IPS-15b (cell line): ENCODE results near the gene PKLR.
A peak's percentile ranks its signal among the peaks of the same experiment; 100 is the strongest.

ENCODE experiments used
- H3K27me3 ChIP-seq: one replicate; pipeline ENCODE4 v1.6.1; 2013; ENCODE audit warnings: low read length; ENCODE audit not compliant: control insufficient read depth, insufficient read depth
- H3K36me3 ChIP-seq: one replicate; pipeline ENCODE4 v1.6.1; 2013; ENCODE audit warnings: low read length; ENCODE audit not compliant: control insufficient read depth, insufficient read depth
- H3K4me1 ChIP-seq: one replicate; pipeline ENCODE4 v1.6.1; 2013; ENCODE audit warnings: mild to moderate bottlenecking, low read length; ENCODE audit not compliant: control insufficient read depth, insufficient read depth
- H3K4me3 ChIP-seq: one replicate; pipeline ENCODE4 v1.5.1; 2013; ENCODE audit warnings: low read depth, low read length
- H3K9ac ChIP-seq: one replicate; pipeline ENCODE4 v1.6.1; 2013; ENCODE audit warnings: low read depth, mild to moderate bottlenecking, low read length
- H3K9me3 ChIP-seq: one replicate; pipeline ENCODE4 v1.6.1; 2013; ENCODE audit warnings: mild to moderate bottlenecking, low read length; ENCODE audit not compliant: control insufficient read depth, insufficient read depth

The PKLR gene

GRCh38 chr1:155324037-155324716 is 22.9 kb upstream of the PKLR start:
- H3K9ac ChIP-seq = peak overlapping the region; percentile 74
- peaks cover 16% of the 10 kb centered on the region for H3K4me1 ChIP-seq
- H3K4me3 ChIP-seq = peak overlapping the region; percentile 97
- peaks cover 12% of the 10 kb centered on the region for H3K27me3 ChIP-seq
- H3K36me3 ChIP-seq = peaks cover 14% of the 10 kb centered on the region
- H3K9me3 ChIP-seq = no peaks in the 10 kb centered on the region

- peak overlapping the region; percentile 97 for H3K4me3 ChIP-seq
- peaks cover 16% of the 10 kb centered on the region for H3K4me1 ChIP-seq
- peaks cover 14% of the 10 kb centered on the region for H3K36me3 ChIP-seq
- peaks cover 12% of the 10 kb centered on the region for H3K27me3 ChIP-seq
- H3K9me3 ChIP-seq = no peaks in the 10 kb centered on the region
- peak overlapping the region; percentile 74 for H3K9ac ChIP-seq
These were observed 22.4 kb upstream of the PKLR start for GRCh38 chr1:155323729-155324036.

GRCh38 chr1:155322953-155323728 is 21.9 kb upstream of the PKLR start:
- Histone ChIP-seq H3K27me3 (peaks cover 12% of the 10 kb centered on the region), H3K4me3 (peak overlapping the region; percentile 97), H3K36me3 (peaks cover 10% of the 10 kb centered on the region), H3K9me3 (no peaks in the 10 kb centered on the region), H3K9ac (no peak overlapping the region), H3K4me1 (peaks cover 16% of the 10 kb centered on the region)

GRCh38 chr1:155322571-155322952 is 21.3 kb upstream of the PKLR start:
- no peak overlapping the region for H3K9ac ChIP-seq
- H3K4me3 ChIP-seq = peak overlapping the region; percentile 97
- no peaks in the 10 kb centered on the region for H3K9me3 ChIP-seq
- peaks cover 12% of the 10 kb centered on the region for H3K27me3 ChIP-seq
- H3K4me1 ChIP-seq = peaks cover 16% of the 10 kb centered on the region
- H3K36me3 ChIP-seq = peaks cover 6% of the 10 kb centered on the region

GRCh38 chr1:155321639-155322503 is 20.6 kb upstream of the PKLR start:
- Histone ChIP-seq H3K4me1 (peaks cover 16% of the 10 kb centered on the region), H3K9me3 (no peaks in the 10 kb centered on the region), H3K27me3 (peaks cover 12% of the 10 kb centered on the region), H3K9ac (no peak overlapping the region), H3K36me3 (peaks cover 10% of the 10 kb centered on the region), H3K4me3 (peak overlapping the region; percentile 97)

- Histone ChIP-seq H3K9ac (peak within 1 kb of the TSS; percentile 8), H3K4me3 (peak within 1 kb of the TSS; percentile 97), H3K27me3 (peaks cover 12% of the 10 kb centered on the region), H3K9me3 (no peaks in the 10 kb centered on the region), H3K4me1 (peaks cover 16% of the 10 kb centered on the region), H3K36me3 (peaks cover 4% of the 10 kb centered on the region)
These were observed 19.7 kb upstream of the PKLR start, which contains the start of gene RUSC1 for GRCh38 chr1:155320661-155321617. Gene RUSC1, plus strand, starts transcription at chr1:155320894. Its CDS starts 880 bp downstream, at chr1:155321774.

GRCh38 chr1:155320252-155320651 is 19.0 kb upstream of the PKLR start:
- Histone ChIP-seq H3K9me3 (no peaks in the 10 kb centered on the region), H3K4me3 (peak overlapping the region; percentile 97), H3K36me3 (peaks cover 4% of the 10 kb centered on the region), H3K4me1 (peaks cover 14% of the 10 kb centered on the region), H3K9ac (peak overlapping the region; percentile 8), H3K27me3 (peaks cover 12% of the 10 kb centered on the region)

GRCh38 chr1:155319536-155319935 is 18.3 kb upstream of the PKLR start:
- Histone ChIP-seq H3K36me3 (peaks cover 9% of the 10 kb centered on the region), H3K9me3 (no peaks in the 10 kb centered on the region), H3K27me3 (peaks cover 12% of the 10 kb centered on the region), H3K4me3 (no peak overlapping the region), H3K4me1 (peaks cover 14% of the 10 kb centered on the region), H3K9ac (no peak overlapping the region)

- Histone ChIP-seq H3K9me3 (no peaks in the 10 kb centered on the region), H3K4me3 (no peak overlapping the region), H3K9ac (no peak overlapping the region), H3K4me1 (peaks cover 14% of the 10 kb centered on the region), H3K36me3 (peaks cover 9% of the 10 kb centered on the region), H3K27me3 (peaks cover 12% of the 10 kb centered on the region)
These were observed 16.8 kb upstream of the PKLR start for GRCh38 chr1:155318082-155318481.

GRCh38 chr1:155316922-155317321 is 15.7 kb upstream of the PKLR start:
- Histone ChIP-seq H3K4me3 (no peak overlapping the region), H3K9me3 (no peaks in the 10 kb centered on the region), H3K36me3 (peaks cover 9% of the 10 kb centered on the region), H3K4me1 (peaks cover 9% of the 10 kb centered on the region), H3K27me3 (peaks cover 7% of the 10 kb centered on the region), H3K9ac (no peak overlapping the region)

GRCh38 chr1:155313261-155313660 is 12.0 kb upstream of the PKLR start:
- Histone ChIP-seq H3K4me1 (no peaks in the 10 kb centered on the region), H3K9ac (no peak overlapping the region), H3K36me3 (peaks cover 16% of the 10 kb centered on the region), H3K27me3 (no peaks in the 10 kb centered on the region), H3K9me3 (no peaks in the 10 kb centered on the region), H3K4me3 (no peak overlapping the region)
